Measurements from ENCODE around the gene TTLL13. TPM values are rescaled to one million over a fixed set of nuclear protein-coding genes. Genes with fewer than 3 reads are reported as not detected.

The TTLL13 gene
- total and polyA plus RNA-seq, 2 of the 4 experiments (the other 2 are of a cell fraction) = 0.10 TPM; not detected in 1

- peak overlapping the region; percentile 96 to 100; a peak in 2 of 4 replicates for H4K8ac ChIP-seq (ENCODE audit: low read depth in 2 of 2, low read length in 2 of 2)
- H3K4me2 ChIP-seq (ENCODE audit: low read depth, low read length) = peak overlapping the region; percentile 90
- peak overlapping the region; percentile 95 for H3K23ac ChIP-seq (ENCODE audit: low read depth, low read length)
- no peaks in the 10 kb centered on the region for H3K27me3 ChIP-seq (ENCODE audit: control insufficient read depth, insufficient read depth, low read length)
- H3K4me3 ChIP-seq (ENCODE audit: insufficient read depth, low read depth, low read length) = peak overlapping the region; percentile 90
- peak; percentile 20 for DNase-seq
- H2AK9ac ChIP-seq (replicated peaks; ENCODE audit: low read depth, low read length, poor library complexity) = peak overlapping the region; percentile 96
- dilution Hi-C loops (cut with HindIII; ENCODE audit: low sequenced_read_pairs, unreplicated experiment) (no loop called here), intact Hi-C loops (cut with micrococcal nuclease) (no loop called here), in situ Hi-C loops (cut with MboI; ENCODE audit: low sequenced_read_pairs) (no loop called here)
- H4K5ac ChIP-seq (ENCODE audit: low read depth, low read length) = peak overlapping the region; percentile 87; the same call in 1 of the 2 replicates
- peak overlapping the region; percentile 85; the same call in 1 of the 2 replicates for H3K56ac ChIP-seq (ENCODE audit: extremely low read depth, insufficient read depth, low read length)
- H3K4me1 ChIP-seq (ENCODE audit: control insufficient read depth, insufficient read depth, low read length) = peaks cover 7% of the 10 kb centered on the region
- peaks cover 27 to 69% of the 10 kb centered on the region in 2 experiments for H3K79me1 ChIP-seq (ENCODE audit: low read depth in 1 of 2, low read length in 2 of 2)
- no peak overlapping the region for H2BK20ac ChIP-seq (ENCODE audit: low read depth, low read length)
- H4K91ac ChIP-seq (ENCODE audit: insufficient read depth, low read depth, low read length) = no peak overlapping the region; the same call in 1 of the 2 replicates
- peak overlapping the region; percentile 95 for H3K14ac ChIP-seq (replicated peaks; ENCODE audit: low read depth, low read length)
- peak overlapping the region; percentile 96 for H3K4ac ChIP-seq (ENCODE audit: low read depth, low read length)
- H3K18ac ChIP-seq (ENCODE audit: low read depth, low read length) = no peak overlapping the region
- H3K9me1 ChIP-seq (ENCODE audit: insufficient read depth, low read length) = peaks cover 14% of the 10 kb centered on the region
- POLR2A ChIA-PET (ENCODE audit: unreplicated experiment) = no interaction called here
- peaks cover 13% of the 10 kb centered on the region for H3K36me3 ChIP-seq (ENCODE audit: control insufficient read depth, insufficient read depth, low read length)
- ATAC-seq (ENCODE audit: low read depth) = no peak
- no CpG with 5 or more reads among the region's 15 CpGs for WGBS, 2 experiments (ENCODE audit: extremely low coverage in 2 of 2, insufficient read length in 1 of 2)
- CTCF ChIA-PET = no interaction called here
- H4K20me1 ChIP-seq (ENCODE audit: insufficient read depth, low read length) = peaks cover 46% of the 10 kb centered on the region
- no peak overlapping the region for H2BK15ac ChIP-seq (ENCODE audit: low read depth, low read length)
- H2AFZ ChIP-seq (replicated peaks; ENCODE audit: low read length, poor library complexity) = no peak overlapping the region
- H2BK5ac ChIP-seq (ENCODE audit: low read depth, low read length, poor library complexity, severe bottlenecking) = peak overlapping the region; percentile 91
- H3K27ac ChIP-seq (ENCODE audit: insufficient read depth, low read length) = peak overlapping the region; percentile 96
- no TSS peak for BruUV-seq (replicated peaks)
- TF ChIP-seq RFX5 (IDR thresholded peaks at IDR 0.05; ENCODE audit: low read depth, low read length) (no peak), MAFK (IDR thresholded peaks at IDR 0.05; ENCODE audit: low read depth, low read length) (no peak), MXI1 (IDR thresholded peaks at IDR 0.05; ENCODE audit: borderline replicate concordance, low read depth, low read length) (no peak), CTCF (conservative IDR thresholded peaks at IDR 0.05; ENCODE audit: low read depth, low read length) (no peak), ELK1 (IDR thresholded peaks at IDR 0.05; ENCODE audit: borderline replicate concordance, low read depth, low read length) (no peak), NFE2L2 (IDR thresholded peaks at IDR 0.05; ENCODE audit: low read depth, low read length) (no peak), MAZ (IDR thresholded peaks at IDR 0.05; ENCODE audit: borderline replicate concordance, low read depth, low read length) (no peak), BHLHE40 (IDR thresholded peaks at IDR 0.05; ENCODE audit: low read depth, low read length) (no peak)
- H3K9ac ChIP-seq (ENCODE audit: low read depth, low read length) = peak overlapping the region; percentile 98
- H2BK120ac ChIP-seq (ENCODE audit: low read depth, low read length) = 0 out of 2 replicates have a peak overlapping the region, but pooled peaks have one; percentile 50
- no peaks in the 10 kb centered on the region for H3K9me3 ChIP-seq (ENCODE audit: control insufficient read depth, insufficient read depth, low read length)
- H2AK5ac ChIP-seq (ENCODE audit: low read depth, low read length) = peak overlapping the region; percentile 61; the same call in 1 of the 2 replicates
Observed at GRCh38 chr15:90266485-90266884, 17.1 kb downstream of the TTLL13 start.

Measured in IMR-90 (cell line).